Endothelial cell of umbilical vein (primary cell): Measurements from ENCODE around the gene TRABD2A. TPM values are rescaled to one million over a fixed set of nuclear protein-coding genes. Genes with fewer than 3 reads are reported as not detected.

Source experiments
- BruUV-seq: library from RNA; stranded (reverse); fragments of 400-500 nt; replicated peaks from 2 replicates; lab custom pipeline; 2021; lab: Mats Ljungman, UMichigan
- CTCF ChIA-PET: fragments of 300-600, 350-600 bp; sonication (Branson Sonifier 250); formaldehyde crosslinking; loops from one replicate; lab custom pipeline; 2021; ENCODE audit warnings: antibody characterized with exemption, inconsistent platforms; lab: Charles Lee
- POLR2A ChIA-PET: fragments of 300-600, 350-600 bp; sonication (Branson Sonifier 250); formaldehyde crosslinking; loops from one replicate; lab custom pipeline; 2021; ENCODE audit warnings: antibody characterized with exemption, inconsistent platforms; lab: Charles Lee
- DNase-seq: peaks from one replicate; pipeline ENCODE4 v3.0.0-alpha.2; 2011; ENCODE audit warnings: low read depth, low spot score
- FAIRE-seq: peaks from 2 replicates; lab custom pipeline; 2011; peaks lifted over from hg19 to GRCh38; lab: Jason Lieb, UNC
- H2AFZ ChIP-seq: 2 replicates; pipeline ENCODE4 v1.6.0; 2012; ENCODE audit warnings: low read depth, low read length, control low read depth, inconsistent platforms
- H3K27ac ChIP-seq: 2 replicates; pipeline ENCODE4 v1.5.1; 2011; ENCODE audit warnings: low read depth, mild to moderate bottlenecking, control low read depth, low read length, moderate library complexity; ENCODE audit not compliant: insufficient read depth
- H3K27me3 ChIP-seq, 2 experiments: 2 replicates each; pipeline versions ENCODE4 v1.6.0 to v1.6.1; 2011; ENCODE audit warnings: low read length in 2 of 2, mixed read lengths in 1 of 2; ENCODE audit not compliant: control insufficient read depth in 2 of 2, insufficient read depth in 2 of 2
- H3K36me3 ChIP-seq, 2 experiments: 2 replicates in 1 of 2; 3 replicates in 1 of 2; pipeline ENCODE4 v1.5.1; 2011; ENCODE audit warnings: low read length in 2 of 2, mild to moderate bottlenecking in 1 of 2, moderate library complexity in 1 of 2; ENCODE audit not compliant: control insufficient read depth in 2 of 2, insufficient read depth in 2 of 2; ENCODE audit errors: extremely low read depth in 1 of 2
- H3K4me1 ChIP-seq: 3 replicates; pipeline ENCODE4 v1.5.1; 2011; ENCODE audit warnings: mild to moderate bottlenecking, low read length; ENCODE audit not compliant: control insufficient read depth, insufficient read depth; ENCODE audit errors: extremely low read depth
- H3K4me2 ChIP-seq: 2 replicates; pipeline ENCODE4 v1.6.1; 2011; ENCODE audit warnings: low read length, control low read depth, mixed read lengths; ENCODE audit not compliant: insufficient read depth
- H3K4me3 ChIP-seq, 3 experiments: fragments of 200-600 bp in 1 of 3; sonication (generic), shearing (Covaris generic) in 1 of 3; replicated peaks in 1 of 3; 2 replicates each; pipeline ENCODE4 v1.5.1; 2011 to 2016; ENCODE audit warnings: control low read depth in 3 of 3, low read length in 3 of 3, mild to moderate bottlenecking in 2 of 3, inconsistent platforms in 1 of 3, low read depth in 1 of 3, moderate library complexity in 1 of 3; ENCODE audit not compliant: insufficient read depth in 1 of 3
- H3K79me2 ChIP-seq: 2 replicates; pipeline ENCODE4 v1.6.0; 2012; ENCODE audit warnings: low read length, inconsistent platforms; ENCODE audit not compliant: control insufficient read depth, insufficient read depth
- H3K9ac ChIP-seq: replicated peaks from 2 replicates; pipeline ENCODE3; 2011; ENCODE audit warnings: low read length, control low read depth; ENCODE audit not compliant: insufficient read depth; ENCODE audit errors: extremely low read depth
- H3K9me1 ChIP-seq: replicated peaks from 3 replicates; pipeline ENCODE4 v1.6.0; 2011; ENCODE audit warnings: mild to moderate bottlenecking, low read length; ENCODE audit not compliant: control insufficient read depth, insufficient read depth; ENCODE audit errors: extremely low read depth
- H3K9me3 ChIP-seq: replicated peaks from 2 replicates; pipeline ENCODE4 v1.5.1; 2012; ENCODE audit warnings: low read length, inconsistent platforms; ENCODE audit not compliant: control insufficient read depth, insufficient read depth
- H4K20me1 ChIP-seq: replicated peaks from 2 replicates; pipeline ENCODE3; 2011; ENCODE audit warnings: mild to moderate bottlenecking, low read length; ENCODE audit not compliant: control insufficient read depth, insufficient read depth; ENCODE audit errors: extremely low read depth
- CTCF ChIP-seq, 2 donors: IDR thresholded peaks; 1 replicate in 1 of 2; 2 replicates in 1 of 2; pipeline ENCODE4 v1.5.1; 2011; ENCODE audit warnings: low read length in 2 of 2, mild to moderate bottlenecking in 2 of 2, moderate library complexity in 2 of 2, control low read depth in 1 of 2, inconsistent platforms in 1 of 2, low read depth in 1 of 2; ENCODE audit not compliant: insufficient read depth in 1 of 2; ENCODE audit errors: extremely low read depth in 1 of 2
- EZH2 ChIP-seq: IDR thresholded peaks from 2 replicates; pipeline ENCODE4 v1.6.1; 2012; ENCODE audit warnings: borderline replicate concordance, low read depth, mild to moderate bottlenecking, moderate library complexity, low read length, inconsistent platforms; ENCODE audit not compliant: severe bottlenecking
- MAX ChIP-seq: IDR thresholded peaks from 2 replicates; pipeline ENCODE4 v1.6.1; 2011; ENCODE audit not compliant: insufficient read depth, insufficient read length
- MYC ChIP-seq: IDR thresholded peaks from one replicate; pipeline ENCODE4 v1.6.1; 2011; ENCODE audit warnings: mild to moderate bottlenecking, low read depth, low read length
- dilution Hi-C: fragments of 300-500 bp; cut with MboI; formaldehyde crosslinking; loops from one replicate; pipeline ENCODE4 v1.15.0; 2019; ENCODE audit warnings: low sequenced_read_pairs; ENCODE audit not compliant: extremely low pct_ligation_motif_present
- intact Hi-C: fragments of 100-400 bp; cut with micrococcal nuclease; formaldehyde crosslinking; loops from one replicate; pipeline ENCODE4 v1.10.0; 2022
- polyA plus RNA-seq, 4 experiments: library from polyadenylated mRNA; depleted of rRNA in 3 of 4; stranded (reverse) in 3 of 4; unstranded in 1 of 4; fragments of >200 nt; gene quantifications; 2 replicates each; pipeline versions ENCODE4 v1.2.1 to v1.2.3, GENCODE V29; 2011 to 2012; ENCODE audit warnings: missing spikeins in 1 of 4
- total RNA-seq: library from RNA; stranded (reverse); gene quantifications from 2 replicates; pipeline ENCODE4 v1.2.3, GENCODE V29; 2021

The TRABD2A gene
- total and polyA plus RNA-seq, 2 donors (not counting 3 experiments of a cell fraction or from before 2014, with no cell fraction given) = 1.0 to 1.8 TPM

GRCh38 chr2:84832772-84833461, 48.0 kb downstream of the TRABD2A start:
- ChIA-PET CTCF (interaction anchor here (0.9 kb wide), 1 partner anchor 8 kb away, joined by 4 read pairs; no protein-coding TSS in a partner anchor), POLR2A (no interaction called here)
- TF ChIP-seq MAX = no peak
- TF ChIP-seq MYC = no peak
- TF ChIP-seq EZH2 = no peak
- TF ChIP-seq CTCF (IDR thresholded peaks at IDR 0.05; ENCODE audit: extremely low read depth in 1 of 2, insufficient read depth in 1 of 2, low read depth in 1 of 2, low read length in 2 of 2) = no peak
- Histone ChIP-seq H2AFZ (no peak overlapping the region), H3K9me1 (no peaks in the 10 kb centered on the region), H3K27ac (no peak overlapping the region), H3K27me3 (no peaks in the 10 kb centered on the region), H3K4me1 (no peaks in the 10 kb centered on the region), H3K36me3 (no peaks in the 10 kb centered on the region), H3K4me2 (no peak overlapping the region), H3K9ac (no peak overlapping the region), H4K20me1 (no peaks in the 10 kb centered on the region), H3K9me3 (no peaks in the 10 kb centered on the region), H3K4me3 (no peak overlapping the region), H3K79me2 (no peaks in the 10 kb centered on the region)
- DNase-seq = no peak
- dilution Hi-C loops (no loop called here), intact Hi-C loops (no loop called here)
- no TSS peak for BruUV-seq
- no peak for FAIRE-seq
